ENCODE data around the gene INPP5J. TPM values are rescaled to one million over a fixed set of nuclear protein-coding genes. Genes with fewer than 3 reads are reported as not detected.
"Not testable (repeated sequence)": the region's sequence is repeated elsewhere in the genome, so short reads cannot be mapped to it uniquely, and the experiment has no call there.

Gene INPP5J
- total RNA-seq, 1 donor, result not detected

DNA sequence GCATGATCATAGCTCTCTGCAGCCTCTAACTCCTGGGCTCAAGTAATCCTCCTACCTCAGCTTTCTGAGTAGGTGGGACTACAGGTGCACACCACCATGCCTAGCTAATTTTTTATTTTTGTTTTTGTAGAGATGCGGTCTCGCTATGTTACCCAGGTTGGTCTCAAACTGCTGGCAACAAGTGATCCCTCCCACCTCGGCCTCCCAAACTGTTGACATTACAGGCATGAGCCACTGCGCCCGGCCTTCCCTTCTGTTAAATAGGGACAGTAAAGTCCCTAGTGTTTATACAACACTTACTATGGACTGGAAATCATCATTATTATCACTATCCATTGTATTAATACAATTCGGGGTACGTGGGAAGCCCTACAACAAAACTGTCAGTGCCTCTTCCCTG, 28.0 kb upstream of the INPP5J start:
- Histone ChIP-seq H3K4me1 (ENCODE audit: insufficient read depth, low read length) (no peaks in the 10 kb centered on the region), H3K9me3 (ENCODE audit: low read depth, low read length) (no peaks in the 10 kb centered on the region), H3K27me3 (ENCODE audit: insufficient read depth, low read length) (no peaks in the 10 kb centered on the region), H3K4me3 (ENCODE audit: low read length) (no peak overlapping the region)

DNA sequence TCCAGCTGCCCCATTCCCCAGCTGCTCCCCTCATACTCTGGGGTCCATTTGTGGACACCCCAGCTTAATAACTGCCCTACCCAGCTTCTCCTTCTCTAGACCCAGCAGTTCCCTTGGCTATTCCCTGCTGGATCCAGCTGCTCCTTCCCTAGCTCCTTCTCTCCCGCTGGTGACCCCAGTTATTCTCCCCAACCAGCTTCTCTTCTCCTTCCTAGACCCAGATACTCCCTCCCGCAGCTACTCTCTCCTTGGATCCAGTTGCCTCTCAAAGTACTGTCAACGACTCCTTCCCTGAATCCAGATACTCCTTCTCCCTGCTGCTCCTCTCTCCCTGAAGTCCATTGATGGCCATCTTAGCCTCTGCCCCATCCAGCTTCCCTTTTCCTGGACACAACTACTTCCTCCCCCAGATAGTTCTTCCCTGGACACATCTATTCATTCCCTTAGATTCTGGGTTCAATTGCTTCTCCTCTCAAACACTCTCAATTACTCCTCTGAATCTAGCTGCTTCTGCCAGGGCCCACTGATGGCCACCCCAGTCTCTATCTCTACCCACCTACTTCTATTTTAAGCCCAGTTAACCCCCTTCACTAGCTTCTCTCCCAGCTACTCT, 27.0 kb upstream of the INPP5J start:
- no peaks in the 10 kb centered on the region for H3K27me3 ChIP-seq (ENCODE audit: insufficient read depth, low read length)
- H3K4me1 ChIP-seq (ENCODE audit: insufficient read depth, low read length), result no peaks in the 10 kb centered on the region
- H3K4me3 ChIP-seq (ENCODE audit: low read length), result no peak overlapping the region
- H3K9me3 ChIP-seq (ENCODE audit: low read depth, low read length), result no peaks in the 10 kb centered on the region

DNA sequence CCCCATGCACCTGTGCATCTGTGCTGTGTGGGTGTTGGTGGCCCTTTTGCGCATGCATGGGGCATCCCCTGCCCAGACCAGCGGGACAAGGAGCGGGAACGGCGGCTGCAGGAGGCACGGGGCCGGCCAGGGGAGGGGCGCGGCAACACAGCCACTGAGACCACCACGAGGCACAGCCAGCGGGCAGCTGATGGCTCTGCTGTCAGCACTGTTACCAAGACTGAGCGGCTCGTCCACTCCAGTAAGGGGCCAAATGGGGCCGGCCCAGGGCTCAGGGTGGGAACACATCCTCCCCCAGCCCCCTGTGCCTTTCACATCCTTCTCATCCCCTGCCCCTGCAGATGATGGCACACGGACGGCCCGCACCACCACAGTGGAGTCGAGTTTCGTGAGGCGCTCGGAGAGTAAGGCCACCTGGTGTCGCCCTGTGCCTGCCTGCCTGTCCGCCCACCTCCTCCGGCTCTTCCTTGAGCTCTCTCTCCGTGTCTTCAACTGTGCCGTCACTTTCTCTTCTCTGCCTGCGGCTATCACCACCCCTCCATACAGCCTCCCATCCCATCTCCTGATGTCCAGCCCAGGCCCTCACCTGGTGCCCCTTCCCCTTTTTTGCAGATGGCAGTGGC, 26.0 kb upstream of the INPP5J start:
- Histone ChIP-seq H3K4me1 (ENCODE audit: insufficient read depth, low read length) (no peaks in the 10 kb centered on the region), H3K27me3 (ENCODE audit: insufficient read depth, low read length) (no peaks in the 10 kb centered on the region), H3K9me3 (ENCODE audit: low read depth, low read length) (no peaks in the 10 kb centered on the region), H3K4me3 (ENCODE audit: low read length) (no peak overlapping the region)

DNA sequence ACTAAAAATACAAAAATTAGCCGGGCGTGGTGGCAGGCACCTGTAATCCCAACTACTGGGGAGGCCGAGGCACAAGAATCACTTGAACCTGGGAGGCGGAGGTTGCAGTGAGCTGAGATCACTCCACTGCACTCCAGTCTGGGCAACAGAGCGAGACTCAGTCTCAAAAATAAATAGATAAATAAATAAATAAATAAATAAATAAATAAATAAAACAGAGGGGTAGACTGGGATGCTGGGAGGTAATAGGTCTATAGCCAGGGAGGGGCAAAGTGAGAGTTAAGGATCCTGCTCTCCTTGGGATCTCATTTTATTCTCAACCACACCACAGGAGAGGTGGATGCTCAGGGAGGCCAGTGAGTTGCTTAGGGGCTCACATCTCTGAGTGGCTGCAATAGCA, 25.2 kb upstream of the INPP5J start:
- not testable (repeated sequence) for H3K27me3 ChIP-seq (ENCODE audit: insufficient read depth, low read length); H3K9me3 ChIP-seq (ENCODE audit: low read depth, low read length); H3K4me1 ChIP-seq (ENCODE audit: insufficient read depth, low read length); H3K4me3 ChIP-seq (ENCODE audit: low read length)

DNA sequence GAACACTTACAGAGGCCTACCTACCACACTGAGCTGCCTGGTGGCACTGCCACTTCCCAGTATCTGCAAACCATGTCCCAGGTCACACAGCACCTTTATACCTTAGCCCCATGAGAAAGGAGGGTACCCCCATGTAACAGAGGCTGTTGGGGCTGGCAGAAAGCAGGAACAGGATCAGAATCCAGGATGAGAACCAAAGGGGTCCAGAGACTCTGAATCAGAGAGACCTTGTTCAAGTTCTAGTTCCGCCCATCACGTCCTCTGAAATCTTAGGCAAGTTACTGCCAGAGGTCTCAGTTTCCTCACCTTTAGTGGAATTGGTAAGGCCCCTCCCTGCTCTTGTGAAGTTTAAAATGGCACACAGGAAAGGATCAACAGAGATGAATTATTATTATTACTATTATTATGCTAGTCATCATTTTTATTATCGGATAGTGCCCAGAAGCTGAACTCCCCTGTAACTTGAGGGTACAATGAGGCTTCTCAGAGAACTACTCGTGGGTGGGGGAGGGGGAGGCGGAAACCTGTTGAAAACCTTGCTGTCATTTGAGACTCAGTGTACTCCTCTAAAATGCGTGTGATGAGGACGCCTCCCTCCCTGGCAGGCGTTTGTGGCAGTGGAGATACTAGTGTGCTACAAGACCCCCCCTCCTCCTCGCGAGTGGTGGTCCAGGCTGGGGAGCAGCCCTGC, 24.7 kb upstream of the INPP5J start:
- Histone ChIP-seq H3K27me3 (ENCODE audit: insufficient read depth, low read length) (no peaks in the 10 kb centered on the region), H3K9me3 (ENCODE audit: low read depth, low read length) (no peaks in the 10 kb centered on the region), H3K4me3 (ENCODE audit: low read length) (no peak overlapping the region), H3K4me1 (ENCODE audit: insufficient read depth, low read length) (no peaks in the 10 kb centered on the region)

DNA sequence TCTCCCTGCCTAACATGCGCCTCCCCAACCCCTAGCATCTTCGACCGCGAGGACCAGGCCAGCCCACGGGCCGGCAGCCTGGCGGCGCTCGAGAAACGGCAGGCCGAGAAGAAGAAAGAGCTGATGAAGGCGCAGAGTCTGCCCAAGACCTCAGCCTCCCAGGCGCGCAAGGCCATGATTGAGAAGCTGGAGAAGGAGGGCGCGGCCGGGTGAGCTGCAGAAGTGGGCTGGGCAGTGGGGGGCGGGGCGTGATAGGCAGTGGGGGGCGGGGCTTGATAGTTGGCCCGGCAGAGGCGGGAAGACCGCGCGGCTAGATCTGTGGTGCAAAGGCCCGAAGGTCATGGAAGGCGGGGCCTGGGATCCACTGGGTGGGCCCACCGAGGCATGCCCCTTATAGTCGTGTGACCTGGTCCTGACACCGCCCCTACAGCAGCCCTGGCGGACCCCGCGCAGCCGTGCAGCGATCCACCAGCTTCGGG, 24.1 kb upstream of the INPP5J start:
- H3K4me1 ChIP-seq (ENCODE audit: insufficient read depth, low read length), result no peaks in the 10 kb centered on the region
- H3K27me3 ChIP-seq (ENCODE audit: insufficient read depth, low read length), result no peaks in the 10 kb centered on the region
- H3K4me3 ChIP-seq (ENCODE audit: low read length), result no peak overlapping the region
- H3K9me3 ChIP-seq (ENCODE audit: low read depth, low read length), result no peaks in the 10 kb centered on the region

DNA sequence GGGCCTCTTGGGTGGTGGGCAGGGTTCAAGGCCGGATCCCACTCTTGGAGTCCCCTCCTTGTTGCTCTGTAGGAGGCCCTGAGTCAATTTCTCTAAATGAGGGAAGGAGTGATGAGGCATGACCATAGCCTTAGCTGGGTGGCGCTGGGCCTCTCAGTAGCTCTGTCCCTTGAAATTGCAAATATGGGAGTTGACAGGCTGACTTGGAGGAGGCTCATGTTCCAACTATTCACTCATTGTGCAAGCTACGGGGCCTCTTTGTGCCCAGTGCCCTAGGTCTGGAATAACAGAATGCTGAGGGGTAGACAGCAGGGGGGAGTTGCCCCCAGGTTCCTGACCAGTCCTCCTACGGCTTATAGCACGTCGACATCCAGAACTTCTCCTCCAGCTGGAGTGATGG, 23.4 kb upstream of the INPP5J start:
- no peak overlapping the region for H3K4me3 ChIP-seq (ENCODE audit: low read length)
- no peaks in the 10 kb centered on the region for H3K27me3 ChIP-seq (ENCODE audit: insufficient read depth, low read length)
- H3K4me1 ChIP-seq (ENCODE audit: insufficient read depth, low read length), result no peaks in the 10 kb centered on the region
- H3K9me3 ChIP-seq (ENCODE audit: low read depth, low read length), result no peaks in the 10 kb centered on the region

DNA sequence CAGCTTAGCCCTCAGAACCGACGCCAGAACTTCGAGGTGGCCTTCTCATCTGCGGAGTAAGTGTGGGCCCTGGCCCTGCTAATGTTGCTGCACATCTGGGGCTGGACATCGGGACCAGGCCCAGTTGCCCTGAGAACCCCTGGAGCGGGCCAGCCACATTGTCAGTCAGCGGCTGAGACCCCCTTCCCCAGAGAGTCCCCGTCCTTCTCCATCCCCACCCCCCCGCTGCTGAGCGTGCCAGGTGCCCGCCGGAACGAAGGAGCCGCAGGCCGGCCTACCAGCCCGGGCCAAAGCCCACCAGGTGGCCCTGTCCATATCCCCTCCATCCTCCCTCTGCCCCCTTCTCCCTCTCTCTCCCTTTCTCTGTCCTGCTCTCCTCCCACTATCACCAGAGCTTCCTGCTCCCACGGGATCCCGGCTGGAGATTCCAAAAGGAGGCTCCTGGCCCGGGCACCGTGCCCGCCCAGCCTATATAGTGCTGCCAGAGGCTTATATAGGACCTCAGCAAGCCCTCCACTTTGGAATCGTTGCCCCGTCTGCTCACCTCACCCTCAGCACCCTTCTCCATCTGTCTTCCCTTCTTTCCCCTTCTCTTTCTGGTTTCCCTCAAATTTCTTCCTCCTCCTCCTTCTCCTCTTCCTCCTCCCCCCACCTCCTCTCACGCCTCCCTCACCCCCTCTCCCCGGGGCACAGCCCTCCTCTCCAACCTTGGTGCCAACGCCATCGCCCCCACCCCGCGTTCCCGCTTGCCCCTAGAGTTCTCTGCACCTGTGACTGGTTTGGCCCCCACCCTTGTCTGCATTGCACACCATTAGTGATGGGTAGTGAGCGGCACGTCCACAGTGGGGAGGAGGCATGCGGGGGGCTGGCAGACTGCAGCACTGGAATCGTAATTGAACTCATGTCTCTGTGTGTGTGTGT, 22.7 kb upstream of the INPP5J start:
- no peaks in the 10 kb centered on the region for H3K9me3 ChIP-seq (ENCODE audit: low read depth, low read length)
- no peaks in the 10 kb centered on the region for H3K4me1 ChIP-seq (ENCODE audit: insufficient read depth, low read length)
- H3K27me3 ChIP-seq (ENCODE audit: insufficient read depth, low read length), result no peaks in the 10 kb centered on the region
- no peak overlapping the region for H3K4me3 ChIP-seq (ENCODE audit: low read length)

DNA sequence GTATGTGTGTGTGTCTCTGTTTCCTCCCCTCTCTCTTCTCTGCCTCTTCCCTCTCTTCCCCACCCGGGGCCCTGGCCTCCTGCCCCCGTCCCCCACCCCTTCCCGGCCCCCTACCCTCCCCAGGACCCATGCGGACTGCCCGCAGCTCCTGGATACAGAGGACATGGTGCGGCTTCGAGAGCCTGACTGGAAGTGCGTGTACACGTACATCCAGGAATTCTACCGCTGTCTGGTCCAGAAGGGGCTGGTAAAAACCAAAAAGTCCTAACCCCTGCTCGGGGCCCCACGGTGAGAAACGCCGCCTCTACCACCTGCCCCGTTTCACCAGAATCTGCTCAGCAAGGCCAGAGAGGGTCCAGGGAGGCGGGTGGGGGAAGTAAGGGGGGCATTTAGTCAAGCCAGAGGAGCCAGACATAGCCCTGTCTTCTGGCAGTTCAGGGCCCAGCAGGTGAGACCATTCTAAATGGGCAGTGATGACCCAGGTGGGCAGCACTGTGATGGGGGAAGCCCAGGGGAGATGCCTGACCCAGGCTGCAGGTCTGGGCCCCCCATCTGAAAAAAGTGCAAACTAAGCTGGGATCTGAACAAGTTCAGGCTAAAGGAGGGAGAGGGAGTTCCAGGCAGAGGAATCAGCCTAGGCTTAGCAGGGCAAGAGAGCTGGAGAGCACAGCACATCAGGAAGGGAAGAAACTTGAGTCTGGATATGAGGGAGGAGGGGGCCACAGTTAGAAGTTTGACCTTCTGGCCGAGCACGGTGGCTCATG, 21.8 kb upstream of the INPP5J start:
- Histone ChIP-seq H3K27me3 (ENCODE audit: insufficient read depth, low read length) (no peaks in the 10 kb centered on the region), H3K9me3 (ENCODE audit: low read depth, low read length) (no peaks in the 10 kb centered on the region), H3K4me3 (ENCODE audit: low read length) (no peak overlapping the region), H3K4me1 (ENCODE audit: insufficient read depth, low read length) (no peaks in the 10 kb centered on the region)

DNA sequence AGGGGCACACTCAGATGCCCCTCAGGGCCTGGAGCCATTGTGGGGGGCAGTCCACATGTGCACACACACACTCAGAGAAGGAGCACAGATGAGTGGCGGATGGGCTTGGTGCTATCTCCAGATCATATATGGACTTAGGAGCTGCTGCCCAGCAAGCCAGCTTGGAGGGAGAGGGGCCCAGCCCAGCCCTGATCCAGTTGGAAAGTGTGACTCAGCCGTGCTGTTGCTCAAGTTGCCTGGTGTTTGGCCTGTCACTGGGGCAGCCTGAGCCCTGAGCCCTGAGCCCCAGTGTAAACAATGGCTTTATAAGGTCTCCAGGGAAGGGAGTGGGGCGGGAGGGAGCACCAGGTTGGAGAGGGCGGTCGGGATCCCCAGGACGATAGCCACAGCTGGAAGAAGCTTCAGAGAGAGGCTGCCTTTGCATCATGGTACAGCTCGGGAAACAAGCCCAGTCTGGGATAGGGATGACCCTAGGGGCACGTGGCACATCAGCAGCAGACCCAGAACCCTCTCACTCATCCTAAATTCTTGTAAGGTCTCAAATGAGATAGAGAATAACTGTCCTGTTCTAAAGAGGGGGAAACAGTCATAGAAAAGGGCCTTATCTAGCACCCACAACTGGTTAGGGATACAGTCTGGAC, 20.2 kb upstream of the INPP5J start:
- Histone ChIP-seq H3K4me3 (ENCODE audit: low read length) (no peak overlapping the region), H3K27me3 (ENCODE audit: insufficient read depth, low read length) (no peaks in the 10 kb centered on the region), H3K4me1 (ENCODE audit: insufficient read depth, low read length) (peaks cover 11% of the 10 kb centered on the region), H3K9me3 (ENCODE audit: low read depth, low read length) (no peaks in the 10 kb centered on the region)

DNA sequence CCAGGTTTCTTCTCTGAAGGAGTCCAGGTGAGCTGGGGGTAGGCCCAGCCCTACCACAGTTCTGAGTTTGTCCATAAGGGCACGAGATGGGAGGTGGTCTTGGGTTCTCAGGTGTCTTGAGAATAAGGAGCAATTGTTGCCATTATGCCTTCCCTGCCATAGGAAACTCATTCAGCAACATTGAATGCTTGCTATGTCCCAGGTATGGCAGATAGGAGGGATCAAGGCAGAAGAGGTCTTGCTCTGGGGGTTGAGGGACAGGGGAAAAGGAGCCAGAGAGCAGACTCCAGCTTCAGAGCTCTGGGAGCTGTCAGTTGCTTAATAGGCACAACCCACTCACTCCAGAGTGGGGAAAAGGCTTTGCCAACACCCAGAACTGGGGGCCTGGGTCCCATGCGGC, 19.7 kb upstream of the INPP5J start:
- peaks cover 16% of the 10 kb centered on the region for H3K4me1 ChIP-seq (ENCODE audit: insufficient read depth, low read length)
- H3K4me3 ChIP-seq (ENCODE audit: low read length), result no peak overlapping the region
- no peaks in the 10 kb centered on the region for H3K27me3 ChIP-seq (ENCODE audit: insufficient read depth, low read length)
- no peaks in the 10 kb centered on the region for H3K9me3 ChIP-seq (ENCODE audit: low read depth, low read length)

DNA sequence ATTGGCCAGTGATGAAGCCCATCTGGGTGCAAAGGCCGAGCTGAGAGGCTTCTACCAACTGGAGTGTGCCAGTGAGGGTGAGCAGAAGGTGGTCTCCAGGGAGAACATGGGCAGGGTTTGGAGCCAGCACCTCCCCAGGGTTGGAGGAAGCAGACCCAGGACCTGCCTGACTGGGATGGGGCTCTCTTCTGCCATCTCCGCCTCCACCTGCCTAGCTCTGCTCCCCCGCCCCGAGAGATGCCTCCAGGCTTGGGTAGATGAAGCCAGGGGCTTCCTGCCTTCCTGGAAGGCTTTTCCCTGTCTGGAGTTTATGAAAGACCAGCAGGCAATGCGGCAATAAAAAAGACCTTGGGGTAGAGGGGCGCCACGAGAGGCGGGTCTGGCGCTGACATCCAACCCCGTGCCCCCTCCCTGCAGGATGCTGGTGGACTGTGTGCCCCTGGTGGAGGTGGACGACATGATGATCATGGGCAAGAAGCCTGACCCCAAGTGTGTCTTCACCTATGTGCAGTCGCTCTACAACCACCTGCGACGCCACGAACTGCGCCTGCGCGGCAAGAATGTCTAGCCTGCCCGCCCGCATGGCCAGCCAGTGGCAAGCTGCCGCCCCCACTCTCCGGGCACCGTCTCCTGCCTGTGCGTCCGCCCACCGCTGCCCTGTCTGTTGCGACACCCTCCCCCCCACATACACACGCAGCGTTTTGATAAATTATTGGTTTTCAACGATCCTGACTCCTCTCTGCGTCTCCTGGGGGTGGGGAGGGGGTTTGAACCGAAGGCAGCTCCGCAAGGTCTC, 18.7 kb upstream of the INPP5J start:
- no peaks in the 10 kb centered on the region for H3K9me3 ChIP-seq (ENCODE audit: low read depth, low read length)
- no peak overlapping the region for H3K4me3 ChIP-seq (ENCODE audit: low read length)
- no peaks in the 10 kb centered on the region for H3K27me3 ChIP-seq (ENCODE audit: insufficient read depth, low read length)
- H3K4me1 ChIP-seq (ENCODE audit: insufficient read depth, low read length), result peaks cover 19% of the 10 kb centered on the region

DNA sequence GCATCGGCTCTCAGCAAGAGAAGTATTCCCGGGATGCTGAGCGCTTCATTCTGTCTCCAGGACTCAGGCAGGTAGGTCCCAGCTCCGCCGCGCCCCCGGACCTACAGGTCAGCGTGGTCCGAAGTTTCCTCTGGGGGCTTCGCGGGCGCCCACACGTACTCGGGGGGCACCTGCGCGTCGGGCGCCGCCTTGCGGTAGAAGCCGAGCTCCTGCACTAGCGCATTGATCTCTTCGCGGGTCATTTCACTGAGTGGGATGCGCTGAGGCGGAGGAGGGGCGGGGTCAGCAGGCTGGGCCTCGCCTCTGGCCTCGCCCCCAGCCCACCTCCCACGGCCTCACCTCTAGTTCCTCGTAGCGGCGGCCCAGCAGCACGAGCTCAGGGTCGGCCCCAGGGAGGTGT, 17.9 kb upstream of the INPP5J start:
- Histone ChIP-seq H3K27me3 (ENCODE audit: insufficient read depth, low read length) (no peaks in the 10 kb centered on the region), H3K9me3 (ENCODE audit: low read depth, low read length) (no peaks in the 10 kb centered on the region), H3K4me3 (ENCODE audit: low read length) (no peak overlapping the region), H3K4me1 (ENCODE audit: insufficient read depth, low read length) (peaks cover 19% of the 10 kb centered on the region)
